Measurements from ENCODE around the gene DPH6.

- no peak for TF ChIP-seq POLR2A (IDR thresholded peaks at IDR 0.05; ENCODE audit: low read depth, low read length)
- no peak for TF ChIP-seq POLR2AphosphoS5 (IDR thresholded peaks at IDR 0.05; ENCODE audit: low read depth, low read length)
- TF ChIP-seq TAF1 (IDR thresholded peaks at IDR 0.05; ENCODE audit: borderline replicate concordance, low read depth, low read length) = no peak
Observed at GRCh38 chr15:35505141-35505540, 40.8 kb downstream of the DPH6 start.

Measured in GM12892 (cell line).